H1 (cell line): Measurements from ENCODE around the gene MNS1. TPM values are rescaled to one million over a fixed set of nuclear protein-coding genes. Genes with fewer than 3 reads are reported as not detected.

Experiments
- CTCF ChIA-PET: fragments of 300-600 bp; sonication (Branson Sonifier 250); formaldehyde crosslinking; loops from one replicate; lab custom pipeline; 2021; ENCODE audit not compliant: partially characterized antibody; lab: Charles Lee
- POLR2A ChIA-PET: fragments of 300-600 bp; sonication (Branson Sonifier 250); formaldehyde crosslinking; loops from one replicate; lab custom pipeline; 2021; ENCODE audit warnings: inconsistent platforms; ENCODE audit not compliant: partially characterized antibody; lab: Charles Lee
- DNase-seq, 2 experiments: peaks; one replicate each; pipeline versions ENCODE4 v3.0.0 to v3.0.0-alpha.2; 2010 to 2022; ENCODE audit warnings: low spot score in 2 of 2, low read depth in 1 of 2, mixed read lengths in 1 of 2
- FAIRE-seq: peaks from 2 replicates; lab custom pipeline; 2011; peaks lifted over from hg19 to GRCh38; lab: Jason Lieb, UNC
- H2AFZ ChIP-seq: 2 replicates; pipeline ENCODE4 v1.8.1; 2012; ENCODE audit warnings: low read length, inconsistent platforms
- H2AK5ac ChIP-seq: 2 replicates; pipeline ENCODE4 v1.6.1; 2013; ENCODE audit warnings: low read depth, low read length
- H2BK120ac ChIP-seq: replicated peaks from 2 replicates; pipeline ENCODE3; 2013; ENCODE audit warnings: low read depth, low read length, inconsistent platforms
- H2BK12ac ChIP-seq: 2 replicates; pipeline ENCODE4 v1.6.1; 2013; ENCODE audit warnings: low read depth, low read length
- H2BK15ac ChIP-seq: 2 replicates; pipeline ENCODE4 v1.6.1; 2013; ENCODE audit warnings: low read length
- H2BK20ac ChIP-seq: 2 replicates; pipeline ENCODE4 v1.6.1; 2013; ENCODE audit warnings: low read length
- H2BK5ac ChIP-seq: 2 replicates; pipeline ENCODE4 v1.6.1; 2013; ENCODE audit warnings: low read depth, low read length
- H3K14ac ChIP-seq: 2 replicates; pipeline ENCODE4 v1.6.1; 2013; ENCODE audit warnings: inconsistent platforms; ENCODE audit not compliant: insufficient read length
- H3K18ac ChIP-seq: 2 replicates; pipeline ENCODE4 v1.6.1; 2013; ENCODE audit warnings: low read length; ENCODE audit errors: extremely low read depth
- H3K23ac ChIP-seq: 2 replicates; pipeline ENCODE4 v1.6.1; 2013; ENCODE audit warnings: inconsistent platforms; ENCODE audit not compliant: insufficient read length
- H3K23me2 ChIP-seq: 2 replicates; pipeline ENCODE4 v1.6.1; 2013; ENCODE audit warnings: low read depth, low read length
- H3K27ac ChIP-seq: 2 replicates; pipeline ENCODE4 v1.6.1; 2011; ENCODE audit warnings: low read depth, low read length, inconsistent platforms
- H3K27me3 ChIP-seq, 4 experiments: replicated peaks in 1 of 4; 1 replicate in 1 of 4; 2 replicates in 3 of 4; pipeline versions ENCODE4 v1.6.1 to v1.8.1; 2011 to 2013; ENCODE audit warnings: low read length in 3 of 4, mild to moderate bottlenecking in 3 of 4, inconsistent platforms in 2 of 4, mixed read lengths in 2 of 4, moderate library complexity in 1 of 4; ENCODE audit not compliant: control insufficient read depth in 3 of 4, insufficient read depth in 3 of 4; ENCODE audit errors: extremely low read depth in 1 of 4
- H3K36me3 ChIP-seq, 4 experiments: 2 replicates each; pipeline versions ENCODE4 v1.6.1 to v1.8.1; 2011 to 2013; ENCODE audit warnings: mild to moderate bottlenecking in 4 of 4, low read length in 3 of 4, moderate library complexity in 2 of 4, control low read depth in 1 of 4, inconsistent platforms in 1 of 4; ENCODE audit not compliant: insufficient read depth in 4 of 4, control insufficient read depth in 2 of 4
- H3K4ac ChIP-seq: replicated peaks from 2 replicates; pipeline ENCODE3; 2013; ENCODE audit warnings: low read length, low read depth, mixed read lengths, inconsistent platforms; ENCODE audit not compliant: insufficient read length
- H3K4me1 ChIP-seq, 4 experiments: replicated peaks in 1 of 4; 1 replicate in 1 of 4; 2 replicates in 3 of 4; pipeline versions ENCODE4 v1.6.1 to v1.8.1; 2011 to 2013; ENCODE audit warnings: low read length in 3 of 4, inconsistent platforms in 2 of 4, mixed read lengths in 1 of 4; ENCODE audit not compliant: insufficient read depth in 4 of 4, control insufficient read depth in 3 of 4
- H3K4me2 ChIP-seq, 2 experiments: 2 replicates each; pipeline versions ENCODE4 v1.6.1 to v1.8.1; 2011 to 2013; ENCODE audit warnings: low read depth in 2 of 2, low read length in 2 of 2, control low read depth in 1 of 2, inconsistent platforms in 1 of 2, mild to moderate bottlenecking in 1 of 2; ENCODE audit not compliant: insufficient read depth in 1 of 2
- H3K4me3 ChIP-seq, 4 experiments: fragments of 200-600, 300-600 bp in 1 of 4; sonication (generic), shearing (Covaris generic), sonication (Bioruptor Twin) in 1 of 4; 2 replicates each; pipeline versions ENCODE4 v1.5.1 to v1.8.1; 2011 to 2016; ENCODE audit warnings: low read length in 4 of 4, low read depth in 3 of 4, control low read depth in 2 of 4, inconsistent platforms in 2 of 4, mild to moderate bottlenecking in 2 of 4, mixed read lengths in 1 of 4, moderate library complexity in 1 of 4; ENCODE audit not compliant: insufficient read depth in 2 of 4; ENCODE audit errors: extremely low read depth in 1 of 4
- H3K56ac ChIP-seq: replicated peaks from 2 replicates; pipeline ENCODE3; 2013; ENCODE audit warnings: low read depth, mild to moderate bottlenecking, mixed read lengths, low read length, inconsistent platforms; ENCODE audit not compliant: insufficient read length
- H3K79me1 ChIP-seq: 2 replicates; pipeline ENCODE4 v1.6.1; 2013; ENCODE audit warnings: low read depth, low read length, control low read depth
- H3K79me2 ChIP-seq, 2 experiments: 2 replicates each; pipeline versions ENCODE4 v1.6.1 to v1.8.1; 2012 to 2013; ENCODE audit warnings: low read length in 2 of 2, mild to moderate bottlenecking in 2 of 2, inconsistent platforms in 1 of 2; ENCODE audit not compliant: insufficient read depth in 2 of 2, control insufficient read depth in 1 of 2
- H3K9ac ChIP-seq, 4 experiments: replicated peaks in 1 of 4; 1 replicate in 1 of 4; 2 replicates in 3 of 4; pipeline versions ENCODE4 v1.6.1 to v1.8.1; 2011 to 2013; ENCODE audit warnings: low read depth in 3 of 4, low read length in 3 of 4, control low read depth in 2 of 4, mild to moderate bottlenecking in 2 of 4, moderate library complexity in 2 of 4, inconsistent platforms in 1 of 4; ENCODE audit errors: extremely low read depth in 1 of 4
- H3K9me3 ChIP-seq, 2 experiments: 2 replicates each; pipeline versions ENCODE4 v1.6.1 to v1.8.1; 2012 to 2013; ENCODE audit warnings: mild to moderate bottlenecking in 2 of 2, moderate library complexity in 2 of 2, control low read depth in 1 of 2, inconsistent platforms in 1 of 2, low read depth in 1 of 2, low read length in 1 of 2, mixed read lengths in 1 of 2; ENCODE audit not compliant: insufficient read depth in 2 of 2
- H4K20me1 ChIP-seq, 2 experiments: replicated peaks in 1 of 2; 2 replicates each; pipeline versions ENCODE3 to v1.8.1; 2011 to 2013; ENCODE audit warnings: inconsistent platforms in 2 of 2, low read length in 2 of 2, mild to moderate bottlenecking in 1 of 2; ENCODE audit not compliant: insufficient read depth in 2 of 2, control insufficient read depth in 1 of 2
- H4K5ac ChIP-seq: 2 replicates; pipeline ENCODE4 v1.6.1; 2013; ENCODE audit warnings: low read length, low read depth, mixed read lengths, inconsistent platforms; ENCODE audit not compliant: insufficient read length
- H4K8ac ChIP-seq: 2 replicates; pipeline ENCODE4 v1.8.0; 2013; ENCODE audit warnings: mild to moderate bottlenecking, moderate library complexity, low read length, inconsistent platforms; ENCODE audit not compliant: insufficient read depth; ENCODE audit errors: extremely low read depth
- H4K91ac ChIP-seq: replicated peaks from 2 replicates; pipeline ENCODE3; 2013; ENCODE audit warnings: low read length, mixed read lengths, inconsistent platforms; ENCODE audit not compliant: insufficient read length
- BACH1 ChIP-seq: IDR thresholded peaks from 2 replicates; pipeline ENCODE4 v1.6.1; 2012; ENCODE audit warnings: low read length, improper control_type of control experiment
- EGR1 ChIP-seq: IDR thresholded peaks from 2 replicates; pipeline ENCODE4 v1.6.1; 2011; ENCODE audit warnings: low read depth, low read length, borderline replicate concordance
- EP300 ChIP-seq, 2 experiments: IDR thresholded peaks; 1 replicate in 1 of 2; 2 replicates in 1 of 2; pipeline ENCODE4 v1.6.1; 2011 to 2012; ENCODE audit warnings: low read depth in 2 of 2, low read length in 2 of 2, mild to moderate bottlenecking in 2 of 2, borderline replicate concordance in 1 of 2, inconsistent platforms in 1 of 2, moderate library complexity in 1 of 2
- EZH2 ChIP-seq: fragments of 200-600 bp; sonication (generic); IDR thresholded peaks from 2 replicates; pipeline ENCODE4 v1.7.1; 2012; ENCODE audit warnings: low read depth, mild to moderate bottlenecking, moderate library complexity, low read length, inconsistent platforms; ENCODE audit not compliant: severe bottlenecking
- KDM1A ChIP-seq: fragments of 200-600, 300-600 bp; sonication (generic); IDR thresholded peaks from 2 replicates; pipeline ENCODE4 v1.7.1; 2016; ENCODE audit warnings: mild to moderate bottlenecking, low read length, borderline replicate concordance
- RNF2 ChIP-seq: fragments of 200-900, 300-1000 bp; sonication (generic); IDR thresholded peaks from 2 replicates; pipeline ENCODE4 v1.7.1; 2016; ENCODE audit warnings: borderline replicate concordance, low read depth, mild to moderate bottlenecking, antibody characterized with exemption, low read length; ENCODE audit not compliant: poor library complexity, severe bottlenecking; ENCODE audit errors: missing control alignments
- RXRA ChIP-seq: IDR thresholded peaks from 2 replicates; pipeline ENCODE4 v1.6.1; 2011; ENCODE audit warnings: low read depth, mild to moderate bottlenecking, low read length, moderate library complexity; ENCODE audit not compliant: insufficient read depth
- SP2 ChIP-seq: IDR thresholded peaks from 2 replicates; pipeline ENCODE4 v1.6.1; 2012; ENCODE audit warnings: mild to moderate bottlenecking, low read length, inconsistent platforms
- SP4 ChIP-seq: IDR thresholded peaks from 2 replicates; pipeline ENCODE4 v1.6.1; 2012; ENCODE audit warnings: low read length, inconsistent platforms
- SRF ChIP-seq: IDR thresholded peaks from 2 replicates; pipeline ENCODE4 v1.6.1; 2011; ENCODE audit warnings: mild to moderate bottlenecking, low read depth, low read length, moderate library complexity
- TAF7 ChIP-seq: optimal IDR thresholded peaks from 2 replicates; pipeline ENCODE3; 2011; ENCODE audit warnings: low read depth, mild to moderate bottlenecking, inconsistent platforms, low read length, moderate library complexity, borderline replicate concordance
- WGBS, 2 experiments: shearing (Covaris generic) in 1 of 2; methylation state at CpG; one replicate each; pipeline versions ENCODE4 v1.1.6 to v1.1.7; 2013 to 2015; ENCODE audit warnings: low lambda C conversion rate in 2 of 2, mixed read lengths in 2 of 2, inconsistent platforms in 1 of 2, low coverage in 1 of 2, missing lambda C conversion rate in 1 of 2; ENCODE audit not compliant: insufficient replicate concordance in 2 of 2, insufficient coverage in 1 of 2, insufficient read length in 1 of 2; ENCODE audit errors: extremely low coverage in 1 of 2, missing lambda C conversion rate in 1 of 2; 5-methylcytosine and 5-hydroxymethylcytosine counted together
- polyA plus RNA-seq, 7 experiments: library from polyadenylated mRNA; depleted of rRNA in 3 of 7; stranded (reverse) in 5 of 7; unstranded in 2 of 7; fragments of >200 nt in 5 of 7; fragments of 200-250 nt in 2 of 7; gene quantifications; 1 replicate in 5 of 7; 2 replicates in 1 of 7; 4 replicates in 1 of 7; pipeline versions ENCODE4 v1.2.1 to v1.2.3, GENCODE V29; 2011 to 2013; ENCODE audit warnings: missing spikeins in 2 of 7, mixed read lengths in 2 of 7
- total RNA-seq: library from RNA; stranded (reverse); fragmentation: NEBNext Ultra II Directional; extraction: Animal tissue kit (Norgen Biotek cat#: 25700); gene quantifications from 2 replicates; pipeline ENCODE4 v1.2.1, GENCODE V29; 2021

MNS1 gene
- total and polyA plus RNA-seq, 2 of the 8 experiments (the other 6 are each of a cell fraction or from before 2014, with no cell fraction given), result 0.57 TPM; not detected in 1

GRCh38 chr15:56454836-56455235, 10.1 kb downstream of the MNS1 start:
- Histone ChIP-seq H2AK5ac (no peak overlapping the region), H2BK12ac (no peak overlapping the region), H3K36me3 (no peaks in the 10 kb centered on the region; a peak in 1 of 8 replicates), H2AFZ (no peak overlapping the region), H4K20me1 (no peaks in the 10 kb centered on the region), H2BK15ac (no peak overlapping the region), H3K4me1 (no peaks in the 10 kb centered on the region), H3K56ac (no peak overlapping the region), H3K9ac (no peak overlapping the region), H2BK20ac (no peak overlapping the region), H3K23ac (no peak overlapping the region), H3K23me2 (no peaks in the 10 kb centered on the region), H3K4me2 (no peak overlapping the region), H3K4me3 (no peak overlapping the region), H3K27ac (no peak overlapping the region), H2BK120ac (no peak overlapping the region), H3K9me3 (no peaks in the 10 kb centered on the region), H3K79me2 (no peaks in the 10 kb centered on the region), H3K18ac (no peak overlapping the region), H3K79me1 (no peaks in the 10 kb centered on the region), H4K8ac (no peak overlapping the region), H4K5ac (no peak overlapping the region), H2BK5ac (no peak overlapping the region), H3K27me3 (no peaks in the 10 kb centered on the region), H3K4ac (no peak overlapping the region), H3K14ac (no peak overlapping the region), H4K91ac (no peak overlapping the region)
- CTCF ChIA-PET, result no interaction called here
- DNase-seq (no peak), FAIRE-seq (no peak)
- POLR2A ChIA-PET, result no interaction called here
- 88% methylated on average over 1 of the region's 1 CpG; no CpG with 5 or more reads in 1 of the 2 experiments for WGBS, 2 experiments
- TF ChIP-seq SP4 (no peak), RXRA (no peak), EGR1 (no peak), RNF2 (no peak), EZH2 (no peak), KDM1A (no peak), SRF (no peak), BACH1 (no peak), TAF7 (no peak), EP300 (IDR thresholded peaks at IDR 0.05; ENCODE audit: borderline replicate concordance in 1 of 2, low read depth in 2 of 2, low read length in 2 of 2) (no peak), SP2 (no peak)
